Esophagus muscularis mucosa (tissue), 3 donors: ENCODE measurements around the gene LRMDA.

Experiments
- POLR2A ChIP-seq: fragments of 450-650 bp; IDR thresholded peaks from one replicate; pipeline ENCODE4 v1.6.1; 2017; ENCODE audit warnings: antibody characterized with exemption, moderate library complexity, mild to moderate bottlenecking, low read depth
- POLR2AphosphoS5 ChIP-seq, 2 donors: sonication (generic); formaldehyde crosslinking; IDR thresholded peaks; one replicate each; pipeline ENCODE4 v1.6.1; 2017; ENCODE audit warnings: antibody characterized with exemption in 2 of 2
- TF ChIP-seq, protein P1 (sequence below), 3 experiments: fragments of 200-600 bp in 2 of 3; fragments of 450-650 bp in 1 of 3; sonication (generic) in 2 of 3; IDR thresholded peaks; one replicate each; pipeline ENCODE4 v1.5.1; 2017 to 2019; ENCODE audit warnings: antibody characterized with exemption in 3 of 3, mild to moderate bottlenecking in 2 of 3, moderate library complexity in 1 of 3

DNA sequence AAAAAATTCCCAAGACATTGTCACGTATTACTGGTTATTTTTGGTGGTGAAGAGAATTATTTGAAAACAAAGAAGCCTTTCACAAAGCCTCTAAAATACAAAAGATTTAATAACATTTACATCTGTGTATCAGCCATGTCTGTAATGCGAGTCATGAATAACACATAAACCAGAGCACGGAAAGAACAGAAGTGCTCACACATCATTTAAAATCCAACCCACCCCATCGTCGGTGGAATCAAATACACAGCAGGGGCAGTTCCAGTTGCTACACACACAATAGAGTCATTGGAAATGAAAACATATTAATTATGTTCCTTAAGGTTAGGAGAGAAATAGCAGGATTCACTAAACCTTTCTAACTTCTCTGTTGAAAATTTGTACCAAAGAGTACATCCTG is 1108.9 kb downstream of the LRMDA start:
- TF ChIP-seq, protein P1, sequence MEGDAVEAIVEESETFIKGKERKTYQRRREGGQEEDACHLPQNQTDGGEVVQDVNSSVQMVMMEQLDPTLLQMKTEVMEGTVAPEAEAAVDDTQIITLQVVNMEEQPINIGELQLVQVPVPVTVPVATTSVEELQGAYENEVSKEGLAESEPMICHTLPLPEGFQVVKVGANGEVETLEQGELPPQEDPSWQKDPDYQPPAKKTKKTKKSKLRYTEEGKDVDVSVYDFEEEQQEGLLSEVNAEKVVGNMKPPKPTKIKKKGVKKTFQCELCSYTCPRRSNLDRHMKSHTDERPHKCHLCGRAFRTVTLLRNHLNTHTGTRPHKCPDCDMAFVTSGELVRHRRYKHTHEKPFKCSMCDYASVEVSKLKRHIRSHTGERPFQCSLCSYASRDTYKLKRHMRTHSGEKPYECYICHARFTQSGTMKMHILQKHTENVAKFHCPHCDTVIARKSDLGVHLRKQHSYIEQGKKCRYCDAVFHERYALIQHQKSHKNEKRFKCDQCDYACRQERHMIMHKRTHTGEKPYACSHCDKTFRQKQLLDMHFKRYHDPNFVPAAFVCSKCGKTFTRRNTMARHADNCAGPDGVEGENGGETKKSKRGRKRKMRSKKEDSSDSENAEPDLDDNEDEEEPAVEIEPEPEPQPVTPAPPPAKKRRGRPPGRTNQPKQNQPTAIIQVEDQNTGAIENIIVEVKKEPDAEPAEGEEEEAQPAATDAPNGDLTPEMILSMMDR (IDR thresholded peaks at IDR 0.05) = no peak
- TF ChIP-seq POLR2AphosphoS5 (IDR thresholded peaks at IDR 0.05) (no peak), POLR2A (no peak)
